ENCODE measurements around the gene WDR18. TPM values are rescaled to one million over a fixed set of nuclear protein-coding genes. Genes with fewer than 3 reads are reported as not detected.
"Not testable (repeated sequence)": the region's sequence is repeated elsewhere in the genome, so short reads cannot be mapped to it uniquely, and the experiment has no call there.

WDR18 gene
- total RNA-seq, 2 experiments from 2014 or later, result 45.1 to 54.3 TPM

DNA sequence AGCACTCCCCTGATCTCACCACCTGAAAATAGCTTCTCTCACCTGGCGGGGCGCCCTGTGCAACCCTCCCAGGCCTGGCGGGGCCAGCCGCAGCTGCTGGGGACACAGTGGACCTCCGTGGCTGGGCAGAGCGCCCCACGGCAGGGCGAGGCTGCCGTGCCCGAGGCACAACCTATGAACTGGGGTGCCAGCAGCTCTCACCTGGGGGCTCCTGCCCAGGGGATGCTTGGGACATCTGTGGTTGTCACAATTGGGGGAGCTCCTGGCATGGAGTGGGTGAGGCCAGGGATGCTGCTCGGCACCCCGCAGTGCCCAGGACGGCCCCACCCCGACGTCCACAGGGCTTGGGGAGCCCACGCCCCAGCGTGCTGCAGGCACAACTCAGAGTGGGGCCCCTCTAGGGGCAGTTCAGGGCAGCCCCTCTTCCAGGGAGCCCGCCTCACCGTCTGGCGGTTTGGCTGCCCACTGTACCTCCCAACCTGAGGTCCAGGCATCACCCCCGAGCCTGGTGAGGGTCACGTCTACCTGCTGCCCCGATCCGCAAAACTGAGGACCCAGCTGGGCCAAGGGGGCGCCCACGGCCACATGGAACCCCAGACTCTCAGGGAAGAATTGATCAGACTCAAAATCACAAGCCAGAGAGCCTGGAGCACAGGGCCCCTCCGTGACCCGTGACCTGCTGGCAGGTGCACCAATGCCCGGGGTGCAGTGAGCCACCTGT is 31.1 kb downstream of the WDR18 start:
- H3K36me3 Mint-ChIP-seq, result peaks cover 4% of the 10 kb centered on the region
- POLR2A ChIA-PET, result interaction anchor here (0.6 kb wide), 1 partner anchor 70 kb away, joined by 3 read pairs; no protein-coding TSS in a partner anchor
- no peak overlapping the region for H3K4me3 Mint-ChIP-seq
- H3K27ac Mint-ChIP-seq, result no peak overlapping the region
- DNase-seq (no peak), ATAC-seq (ENCODE audit: low read depth) (no peak)
- H3K9me3 Mint-ChIP-seq, result no peaks in the 10 kb centered on the region
- H3K27me3 Mint-ChIP-seq, result no peaks in the 10 kb centered on the region
- peaks cover 11% of the 10 kb centered on the region for H3K4me1 Mint-ChIP-seq

DNA sequence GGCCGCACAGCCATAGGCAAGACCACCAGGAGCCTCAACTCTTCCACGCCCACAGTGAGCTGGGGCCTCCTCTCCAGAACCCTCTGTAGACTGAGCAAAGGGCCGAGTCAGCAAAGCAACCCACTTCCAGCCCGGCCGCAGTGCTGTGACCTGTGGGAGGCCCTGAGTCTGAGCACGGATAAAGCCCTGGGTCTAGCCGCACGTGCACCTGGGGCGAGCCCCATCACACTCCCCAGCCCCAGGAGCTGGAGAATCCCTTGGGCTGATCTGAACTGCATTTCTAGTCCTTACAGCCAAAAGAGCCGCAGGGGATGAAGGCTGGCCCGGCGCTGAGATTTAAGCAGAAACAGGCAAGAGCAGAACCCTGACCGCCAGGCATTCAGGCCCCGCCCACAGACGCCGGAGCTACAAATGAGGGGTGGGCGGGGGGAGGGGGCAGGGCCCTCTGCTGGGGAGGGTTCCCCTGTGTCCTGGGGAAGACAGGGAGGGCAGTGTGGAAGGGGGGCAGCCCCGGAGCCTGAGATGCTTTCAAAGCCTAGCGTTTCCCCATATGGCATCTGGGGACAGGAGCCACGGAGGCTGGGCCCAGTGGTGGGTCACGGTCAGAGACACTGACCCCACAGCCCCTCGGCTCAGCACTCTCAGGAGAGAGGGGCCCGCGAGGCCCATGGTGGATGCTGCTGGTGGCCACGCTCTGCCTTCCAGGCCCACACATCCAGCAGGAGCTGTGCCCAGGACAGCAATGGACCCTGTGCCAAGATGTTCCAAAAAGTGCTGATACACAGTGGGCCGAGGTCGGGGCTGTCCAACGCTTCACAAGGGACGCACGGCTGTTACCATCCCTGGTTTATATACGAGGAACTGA is 31.9 kb downstream of the WDR18 start:
- POLR2A ChIA-PET, result interaction anchor here (0.6 to 1.0 kb wide), 3 partner anchors 20 to 69 kb away, joined by 3 read pairs; partner anchors contain the start of gene ARHGAP45
- DNase-seq (no peak), ATAC-seq (ENCODE audit: low read depth) (no peak)
- H3K36me3 Mint-ChIP-seq, result peaks cover 4% of the 10 kb centered on the region
- H3K27me3 Mint-ChIP-seq, result no peaks in the 10 kb centered on the region
- H3K4me3 Mint-ChIP-seq, result no peak overlapping the region
- peak overlapping the region; percentile 16 for H3K27ac Mint-ChIP-seq
- H3K9me3 Mint-ChIP-seq, result no peaks in the 10 kb centered on the region
- H3K4me1 Mint-ChIP-seq, result peaks cover 11% of the 10 kb centered on the region

DNA sequence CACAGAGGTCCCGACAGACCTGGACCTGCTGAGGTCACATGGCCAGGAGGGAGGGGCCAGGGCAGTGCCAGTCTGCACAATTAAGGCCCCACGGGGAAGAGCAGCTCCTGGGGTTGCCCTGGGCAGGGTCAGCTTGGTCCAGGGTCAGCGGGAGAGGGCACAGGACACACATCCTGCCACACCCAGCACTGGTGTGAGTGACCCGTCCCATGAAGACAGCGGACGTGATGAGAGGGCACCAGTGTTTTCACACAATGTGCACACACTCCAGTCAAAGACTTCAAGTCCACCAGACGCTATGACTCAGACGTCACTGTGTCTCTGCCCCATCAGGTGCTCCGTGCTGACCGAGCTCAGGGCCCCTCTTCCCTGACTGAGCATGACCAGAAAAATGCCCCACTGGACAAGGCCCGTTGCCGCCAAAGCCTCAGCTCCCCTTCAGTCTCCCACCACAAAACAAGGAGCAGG is 32.5 kb downstream of the WDR18 start:
- Mint-ChIP-seq H3K36me3 (peaks cover 2% of the 10 kb centered on the region), H3K4me1 (peaks cover 17% of the 10 kb centered on the region), H3K9me3 (no peaks in the 10 kb centered on the region), H3K27ac (peak overlapping the region; percentile 68), H3K4me3 (peak overlapping the region; percentile 49), H3K27me3 (no peaks in the 10 kb centered on the region)
- no peak for DNase-seq
- POLR2A ChIA-PET, result interaction anchor here (0.9 to 1.0 kb wide), 2 partner anchors 20 to 51 kb away, joined by 3 read pairs; partner anchors contain the start of gene ARHGAP45
- ATAC-seq (ENCODE audit: low read depth), result no peak

DNA sequence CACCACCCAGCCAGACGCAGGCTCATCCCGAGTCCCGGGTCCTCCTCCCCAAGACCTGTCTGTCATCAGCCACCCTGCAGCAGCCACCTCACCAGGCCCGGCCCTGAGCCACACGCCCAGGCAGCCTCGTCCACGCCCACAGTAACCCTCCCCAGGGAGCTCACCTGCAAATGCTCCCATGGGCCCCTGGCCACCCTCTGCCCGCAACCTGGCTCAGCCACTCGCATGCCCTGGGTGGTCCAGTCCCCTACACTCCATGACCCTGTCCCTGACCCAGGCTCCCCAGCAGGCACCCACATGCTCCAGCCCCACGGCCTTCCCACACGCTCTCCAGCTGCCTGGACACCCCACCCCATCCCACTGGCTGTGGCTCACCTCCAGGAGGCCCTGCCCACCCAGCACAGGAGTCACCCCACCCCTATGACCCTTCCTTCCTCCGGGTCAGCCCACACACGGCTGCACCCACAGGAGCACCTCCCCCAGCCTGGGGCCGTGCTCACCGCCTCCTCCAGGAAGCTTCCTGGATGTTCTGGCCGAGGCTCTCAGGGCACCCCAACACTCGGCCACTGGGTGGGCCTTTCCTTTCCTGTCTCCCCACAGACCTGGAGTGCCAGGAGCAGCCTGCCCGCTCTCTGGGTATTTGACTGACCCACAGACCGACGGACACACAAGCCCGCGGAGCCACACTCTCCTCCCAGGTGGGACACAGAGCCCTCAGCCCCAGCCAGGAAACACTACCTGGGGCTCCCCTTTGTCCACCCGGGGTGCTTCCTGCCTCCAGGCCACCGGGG is 33.2 kb downstream of the WDR18 start:
- peak overlapping the region; percentile 49 for H3K4me3 Mint-ChIP-seq
- ATAC-seq (ENCODE audit: low read depth), result no peak
- no peaks in the 10 kb centered on the region for H3K9me3 Mint-ChIP-seq
- peak overlapping the region; percentile 68 for H3K27ac Mint-ChIP-seq
- H3K36me3 Mint-ChIP-seq, result peaks cover 2% of the 10 kb centered on the region
- POLR2A ChIA-PET, result interaction anchor here (0.9 to 1.0 kb wide), 3 partner anchors 21 to 50 kb away, joined by 3 read pairs; partner anchors contain the start of genes ABCA7 and ARHGAP45
- H3K4me1 Mint-ChIP-seq, result peaks cover 17% of the 10 kb centered on the region
- H3K27me3 Mint-ChIP-seq, result no peaks in the 10 kb centered on the region
- no peak for DNase-seq

DNA sequence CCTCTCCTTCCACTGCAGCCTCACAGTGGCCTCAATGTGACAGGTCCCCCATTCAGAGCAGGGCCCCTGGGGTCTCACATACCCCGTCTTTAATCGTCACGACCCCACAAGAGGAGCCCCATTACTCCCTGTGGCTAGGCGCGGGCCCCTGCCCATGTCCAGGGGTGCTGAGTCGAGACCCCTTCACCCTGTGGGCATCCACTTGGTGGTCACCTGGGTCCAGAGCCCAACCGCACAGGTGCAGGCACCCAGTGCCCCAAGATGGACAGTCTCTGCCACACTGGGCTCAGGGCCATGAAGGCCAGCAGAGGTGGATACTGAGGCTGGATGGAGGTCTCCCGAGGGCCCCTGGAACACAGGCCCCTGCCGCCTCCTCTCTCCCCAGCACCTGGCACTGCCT is 33.8 kb downstream of the WDR18 start:
- ATAC-seq (ENCODE audit: low read depth) (no peak), DNase-seq (no peak)
- Mint-ChIP-seq H3K27me3 (no peaks in the 10 kb centered on the region), H3K36me3 (peaks cover 2% of the 10 kb centered on the region), H3K4me1 (peaks cover 17% of the 10 kb centered on the region), H3K27ac (peak overlapping the region; percentile 30), H3K9me3 (no peaks in the 10 kb centered on the region), H3K4me3 (peak overlapping the region; percentile 49)
- POLR2A ChIA-PET, result interaction anchor here (1.0 kb wide), 1 partner anchor 22 kb away, joined by 3 read pairs; the partner anchor contains the start of gene ABCA7

DNA sequence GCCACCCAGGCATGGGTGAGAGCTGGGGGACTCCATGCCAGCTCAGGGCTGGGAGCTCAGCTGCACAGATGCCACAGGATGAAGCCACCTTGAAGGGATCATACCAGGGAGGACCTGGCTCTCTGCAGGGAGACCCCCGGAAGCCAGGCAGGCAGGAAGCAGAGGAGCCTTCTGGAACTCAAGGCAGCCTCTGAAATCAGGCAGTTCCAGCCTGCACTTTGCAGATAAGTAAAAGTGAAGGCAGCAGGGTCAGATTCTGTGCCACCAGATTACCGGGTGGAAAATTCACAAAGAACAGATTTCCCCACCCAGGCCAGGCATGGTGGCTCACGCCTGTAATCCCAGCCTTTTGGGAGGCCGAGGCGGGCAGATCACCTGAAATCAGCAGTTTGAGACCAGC is 34.2 kb downstream of the WDR18 start:
- Mint-ChIP-seq H3K4me3 (peak overlapping the region; percentile 90), H3K36me3 (peaks cover 2% of the 10 kb centered on the region), H3K27ac (peak overlapping the region; percentile 63), H3K9me3 (no peaks in the 10 kb centered on the region), H3K27me3 (no peaks in the 10 kb centered on the region), H3K4me1 (peaks cover 17% of the 10 kb centered on the region)
- ATAC-seq (ENCODE audit: low read depth) (no peak), DNase-seq (no peak)
- POLR2A ChIA-PET, result interaction anchor here (0.7 kb wide), 2 partner anchors 21 to 251 kb away, joined by 3 read pairs; no protein-coding TSS in a partner anchor

DNA sequence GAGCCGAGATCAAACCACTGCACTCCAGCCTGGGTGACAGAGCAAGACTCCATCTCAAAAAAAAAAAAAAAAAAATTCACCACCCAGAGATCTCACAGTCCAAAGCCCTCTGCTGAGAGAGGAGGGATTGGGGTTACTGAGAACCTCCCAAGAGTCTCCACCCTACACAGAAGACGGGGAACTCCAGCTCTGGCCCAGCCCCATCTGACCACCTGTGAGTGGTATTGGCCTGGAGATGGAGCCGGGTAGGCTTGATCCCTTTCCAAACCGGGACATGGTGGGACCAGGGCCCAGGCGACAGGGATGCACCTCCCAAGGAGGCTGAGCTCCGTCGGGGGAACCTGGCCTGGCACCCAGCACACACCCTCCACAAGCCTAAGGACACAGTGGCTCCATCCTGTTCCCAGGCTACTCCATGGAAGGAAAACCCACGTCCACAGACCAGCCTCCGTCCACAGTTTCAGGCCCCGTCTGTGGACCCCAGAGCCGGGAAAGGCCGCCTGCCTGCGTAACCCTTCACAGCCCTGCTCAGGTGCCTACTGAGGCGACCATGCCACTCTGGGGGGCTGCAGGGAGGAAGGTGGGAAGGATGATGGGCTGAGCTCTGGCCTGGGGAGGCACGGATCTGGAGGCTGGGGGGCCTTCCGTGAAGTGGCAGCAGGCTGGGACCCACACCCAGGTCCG is 34.9 kb downstream of the WDR18 start:
- Mint-ChIP-seq H3K36me3 (peaks cover 2% of the 10 kb centered on the region), H3K4me3 (peak overlapping the region; percentile 90), H3K27me3 (no peaks in the 10 kb centered on the region), H3K27ac (peak overlapping the region; percentile 63), H3K4me1 (peaks cover 17% of the 10 kb centered on the region), H3K9me3 (no peaks in the 10 kb centered on the region)
- DNase-seq (no peak), ATAC-seq (ENCODE audit: low read depth) (no peak)
- POLR2A ChIA-PET, result interaction anchor here (0.7 to 1.9 kb wide), 12 partner anchors 20 to 250 kb away, joined by 3 to 9 read pairs (median 4); partner anchors contain the start of genes ARHGAP45, MED16, RNU6-9 and WDR18

DNA sequence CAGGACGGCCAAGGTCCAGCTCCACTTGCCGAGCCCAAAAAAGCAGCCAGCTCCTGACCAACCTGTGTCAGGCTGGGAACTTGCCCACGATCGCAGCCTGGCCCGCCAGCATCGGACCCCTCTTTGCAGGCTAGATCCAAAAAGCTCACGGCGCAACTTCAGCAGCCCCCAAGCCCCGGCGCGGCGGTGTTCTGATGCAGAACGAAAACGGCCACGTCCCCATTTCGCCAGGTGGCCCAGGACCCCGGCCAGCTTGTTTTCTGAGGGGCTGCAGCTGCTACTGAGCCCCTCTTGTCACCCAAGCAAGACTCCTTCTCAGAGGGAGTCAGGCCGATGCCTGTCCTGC is 35.4 kb downstream of the WDR18 start:
- Mint-ChIP-seq H3K27ac (peak overlapping the region; percentile 88), H3K9me3 (no peaks in the 10 kb centered on the region), H3K36me3 (peaks cover 2% of the 10 kb centered on the region), H3K4me1 (peaks cover 17% of the 10 kb centered on the region), H3K27me3 (no peaks in the 10 kb centered on the region), H3K4me3 (peak overlapping the region; percentile 90)
- no peak for DNase-seq
- ATAC-seq (ENCODE audit: low read depth), result no peak
- POLR2A ChIA-PET, result interaction anchor here (0.6 to 1.9 kb wide), 12 partner anchors 22 to 127 kb away, joined by 3 to 9 read pairs (median 4); partner anchors contain the start of genes ARHGAP45, MED16, RNU6-9 and WDR18

DNA sequence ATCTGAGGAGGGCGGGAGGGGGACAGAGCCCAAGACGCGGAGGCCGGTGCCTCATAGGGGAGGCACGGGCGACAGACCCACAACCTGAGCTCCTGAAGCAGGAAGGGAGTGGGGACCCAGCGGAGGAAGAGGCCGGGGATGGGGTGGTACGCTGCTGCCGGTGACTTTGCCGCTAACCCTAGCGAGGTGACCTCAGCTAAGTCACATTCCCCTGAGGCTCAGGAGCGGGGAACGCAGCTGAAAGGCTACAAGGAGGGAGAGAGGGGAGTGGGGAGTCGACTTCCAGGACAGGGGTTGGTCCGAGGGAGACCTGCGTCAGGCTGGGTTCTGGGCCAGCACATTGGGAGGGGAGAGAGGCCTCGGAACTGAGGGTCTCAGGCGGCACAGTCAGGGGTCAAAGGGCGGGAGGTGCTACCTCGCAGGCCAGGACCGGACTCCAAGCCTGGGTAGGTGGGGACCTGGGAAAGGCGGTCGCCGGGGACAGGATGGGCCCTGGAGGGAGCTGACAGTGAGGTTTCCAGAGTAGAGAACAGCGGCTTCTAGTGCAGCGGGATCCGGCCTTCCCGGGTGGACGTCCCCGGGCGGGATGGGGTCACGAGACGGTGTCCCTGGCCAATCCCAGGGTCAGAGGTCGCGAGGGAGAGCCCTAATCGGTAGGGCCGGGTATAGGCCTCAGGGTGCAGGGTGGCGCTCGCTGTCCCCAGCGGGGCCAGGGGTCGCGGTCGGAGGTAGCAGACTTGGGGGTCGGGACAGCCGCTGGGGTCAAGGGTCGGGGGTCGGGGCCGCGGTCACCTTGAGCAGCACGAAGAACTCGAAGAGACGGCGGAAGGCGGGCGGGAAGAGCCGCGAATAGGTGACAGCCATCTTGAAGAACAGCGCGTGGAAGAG is 36.1 kb downstream of the WDR18 start:
- no peak for ATAC-seq (ENCODE audit: low read depth)
- Mint-ChIP-seq H3K9me3 (no peaks in the 10 kb centered on the region), H3K27me3 (no peaks in the 10 kb centered on the region)

DNA sequence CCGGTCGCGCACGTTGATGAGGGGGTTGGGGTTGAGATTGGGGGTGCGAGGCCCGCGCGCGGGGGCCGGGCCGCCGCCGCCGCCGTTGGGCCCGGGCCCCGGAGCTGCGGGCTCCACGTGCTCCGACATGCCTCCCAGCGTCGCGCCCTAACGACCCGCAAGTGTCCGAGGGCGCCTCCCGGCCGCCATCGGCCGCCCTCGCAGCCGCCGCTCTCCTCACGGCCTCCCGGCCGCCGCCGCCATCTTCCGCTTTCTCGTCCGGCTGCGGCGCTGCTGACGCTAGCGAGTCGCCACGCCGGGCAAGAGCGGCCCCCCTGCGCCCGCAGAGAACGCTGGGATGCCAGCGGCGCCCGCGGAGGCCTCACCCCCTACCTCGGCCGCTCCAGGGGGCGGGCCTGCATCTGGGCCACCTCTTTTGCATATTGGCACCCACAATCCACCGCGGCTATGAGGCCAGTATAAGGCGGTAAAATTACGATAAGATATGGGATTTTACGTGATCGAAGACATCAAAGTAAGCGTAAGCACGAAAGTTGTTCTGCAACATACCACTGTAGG is 36.8 kb downstream of the WDR18 start, which contains the start of gene TMEM259:
TSS of gene TMEM259 (minus strand) at position 256 of the 558 bp plus-strand sequence. CDS start at position 129, 127 bp downstream.
- POLR2A ChIA-PET, result interaction anchor here (0.7 to 3.4 kb wide), 17 partner anchors 10 to 248 kb away, joined by 3 to 52 read pairs (median 7); partner anchors contain the start of genes ABCA7, ARHGAP45, CIRBP and WDR18
- Mint-ChIP-seq H3K27ac (peak within 1 kb of the TSS; percentile 99), H3K9me3 (no peaks in the 10 kb centered on the region), H3K4me1 (peaks cover 20% of the 10 kb centered on the region), H3K36me3 (peaks cover 2% of the 10 kb centered on the region), H3K27me3 (no peaks in the 10 kb centered on the region), H3K4me3 (peak within 1 kb of the TSS; percentile 90)
- DNase-seq (peak; percentile 97), ATAC-seq (ENCODE audit: low read depth) (peak; percentile 86)

More for the DNA sequence above, 36.1 kb downstream of the WDR18 start:
- no peak for DNase-seq
- Mint-ChIP-seq H3K27ac (peak overlapping the region; percentile 88), H3K36me3 (peaks cover 2% of the 10 kb centered on the region), H3K4me1 (peaks cover 19% of the 10 kb centered on the region), H3K4me3 (peak overlapping the region; percentile 90)
- POLR2A ChIA-PET, result interaction anchor here (0.6 to 1.9 kb wide), 12 partner anchors 23 to 127 kb away, joined by 3 to 9 read pairs (median 4); partner anchors contain the start of genes ARHGAP45, MED16, RNU6-9 and WDR18

DNA sequence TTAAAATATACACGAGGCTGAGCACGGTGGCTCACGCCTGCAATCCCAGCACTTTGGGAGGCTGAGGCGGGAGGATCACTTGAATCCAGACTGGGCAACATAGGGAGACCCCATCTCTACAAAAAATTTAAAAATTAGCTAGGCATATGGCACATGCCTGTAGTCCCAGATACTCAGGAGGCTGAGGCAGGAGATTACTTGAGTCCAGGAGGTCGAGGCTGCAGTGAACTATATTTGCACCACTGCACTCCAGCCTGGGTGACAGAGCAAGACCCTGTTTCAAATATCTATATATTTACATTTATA is 39.7 kb downstream of the WDR18 start:
- not testable (repeated sequence) for ATAC-seq (ENCODE audit: low read depth); DNase-seq; H3K9me3 Mint-ChIP-seq; H3K27me3 Mint-ChIP-seq; H3K27ac Mint-ChIP-seq; H3K36me3 Mint-ChIP-seq; H3K4me3 Mint-ChIP-seq
- peaks cover 11% of the 10 kb centered on the region for H3K4me1 Mint-ChIP-seq
- POLR2A ChIA-PET, result interaction anchor here (3.4 kb wide), 1 partner anchor 43 kb away, joined by 52 read pairs; the partner anchor contains the start of gene ARHGAP45
